Hematopoietic multipotent progenitor cell treated with erythropoietin and hydrocortisone succinate and interleukin-3 and kit ligand, for 15 days (in vitro differentiated cells): ENCODE results near the gene OR9Q1.

Experiments
- DNase-seq: peaks from one replicate; pipeline ENCODE4 v3.0.0-alpha.2; 2015; ENCODE audit warnings: low spot score

OR9Q1 gene

DNA sequence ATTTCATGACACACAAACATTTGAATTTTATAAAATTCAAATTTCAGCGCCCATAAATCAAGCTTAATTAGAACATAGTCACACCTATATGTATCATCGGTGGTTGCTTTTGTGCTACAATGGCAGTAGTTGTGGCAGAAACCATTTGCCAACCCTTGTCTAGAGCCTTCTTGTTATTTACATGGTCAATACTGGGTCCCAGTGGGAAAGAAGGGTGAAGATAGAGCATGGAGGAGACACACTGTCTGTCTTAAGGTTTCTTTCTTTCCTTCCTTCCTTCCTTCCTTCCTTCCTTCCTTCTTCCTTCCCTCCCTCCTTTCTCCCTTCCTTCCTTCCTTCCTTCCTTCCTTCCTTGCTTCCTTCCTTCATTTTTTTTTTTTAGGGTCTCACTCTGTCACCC lies 10.8 kb downstream of the OR9Q1 start:
- no peak for DNase-seq

DNA sequence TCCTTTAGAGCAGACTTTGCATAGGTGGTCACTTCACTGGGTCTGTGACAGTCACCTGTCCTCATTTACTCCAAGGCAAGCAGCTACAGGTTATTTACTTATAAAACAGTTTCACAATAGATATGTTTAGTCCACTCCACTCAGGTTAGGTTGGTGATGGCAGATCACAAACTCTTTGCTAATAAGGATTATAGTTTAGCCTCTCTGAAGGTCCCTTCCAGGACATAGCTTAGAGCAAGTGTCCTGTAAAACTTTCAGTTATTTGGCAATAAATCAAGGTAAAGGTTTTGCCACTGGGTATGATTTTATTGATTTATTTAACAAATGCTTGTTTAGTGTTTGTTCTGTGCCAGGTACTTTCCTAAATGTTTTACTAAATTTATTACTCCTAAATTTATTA lies 15.9 kb downstream of the OR9Q1 start:
- no peak for DNase-seq

DNA sequence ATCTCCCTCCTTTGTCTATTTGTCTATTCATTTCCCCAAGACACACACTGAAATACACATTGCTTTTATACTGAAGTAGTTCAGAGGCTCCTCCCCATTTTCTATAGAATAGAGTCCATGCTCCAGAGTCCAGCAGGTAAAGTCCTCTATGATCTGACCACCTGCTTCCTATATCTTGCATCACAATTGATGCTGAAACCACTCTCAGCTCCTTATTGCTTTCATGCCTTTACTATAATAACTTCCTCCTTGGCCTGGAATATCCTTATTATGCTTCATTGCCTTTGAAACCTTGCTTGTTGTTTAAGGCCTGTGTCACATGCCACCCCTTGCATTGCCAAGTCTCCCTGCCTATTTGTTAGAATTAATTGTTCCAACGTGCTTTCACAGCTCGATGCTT lies 19.7 kb downstream of the OR9Q1 start:
- no peak for DNase-seq

DNA sequence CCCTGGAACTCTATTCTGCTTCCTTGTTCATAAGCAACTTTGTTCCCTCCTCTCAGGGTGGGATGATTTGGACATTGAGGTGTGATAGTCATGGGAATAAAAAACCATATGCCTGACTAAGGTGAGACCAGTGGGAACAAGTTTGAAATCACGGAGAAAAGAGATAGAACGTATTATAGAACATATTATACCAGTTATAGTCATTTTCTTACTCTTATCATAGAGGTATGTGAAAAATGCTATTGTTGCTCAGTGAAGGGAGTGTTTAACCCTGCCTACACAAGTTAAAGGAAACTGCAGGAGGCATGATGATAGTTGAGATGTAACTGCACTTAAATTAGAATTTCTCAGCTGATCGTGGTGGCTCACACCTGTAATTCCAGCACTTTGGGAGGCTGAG lies 22.6 kb downstream of the OR9Q1 start:
- no peak for DNase-seq

DNA sequence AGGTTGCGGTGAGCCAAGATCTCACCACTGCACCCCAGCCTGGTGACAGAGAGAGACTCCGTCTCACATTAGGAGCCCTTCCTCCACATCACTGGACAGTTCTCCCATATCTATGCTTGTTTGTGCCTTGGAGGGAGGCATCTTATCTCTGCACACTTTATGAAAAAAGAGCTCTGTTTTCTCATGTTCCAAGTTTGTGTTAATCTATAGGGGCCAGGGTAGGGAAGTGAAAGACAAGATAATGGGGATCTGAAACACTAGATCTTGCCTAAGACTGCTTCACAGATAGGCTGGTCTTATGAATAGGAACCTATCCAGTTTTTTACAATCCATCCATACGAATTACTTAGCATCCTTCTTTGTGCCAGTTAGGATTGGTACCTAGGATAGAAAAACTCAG lies 24.1 kb downstream of the OR9Q1 start:
- DNase-seq = no peak

DNA sequence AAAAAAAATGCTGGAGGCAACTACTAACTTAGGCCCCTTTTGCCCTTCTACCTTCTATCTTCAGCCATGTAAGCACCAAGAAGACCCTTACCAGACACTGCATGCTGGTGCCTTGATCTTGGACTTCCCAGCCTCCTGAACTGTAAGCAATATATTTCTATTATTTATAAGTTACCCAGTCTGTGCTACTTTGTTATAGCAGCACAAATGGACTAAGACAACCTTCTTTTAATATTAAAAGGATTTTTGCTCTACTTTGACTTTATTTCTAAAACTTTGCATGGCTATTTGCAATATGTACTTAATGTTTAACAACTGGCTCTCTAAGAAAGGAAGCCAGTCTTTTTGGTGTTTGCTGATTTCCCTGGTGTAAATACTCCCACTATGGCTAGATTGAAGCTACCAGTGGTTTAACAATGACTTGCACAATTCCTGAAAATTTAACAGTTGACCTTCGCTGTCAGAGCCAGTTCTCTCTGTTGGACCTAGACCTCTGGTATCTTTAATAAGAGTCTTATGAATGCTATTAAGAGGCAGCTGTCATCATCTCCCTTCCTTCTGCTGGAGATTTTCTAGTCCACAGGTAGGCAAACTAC lies 32.2 kb downstream of the OR9Q1 start:
- DNase-seq = no peak

DNA sequence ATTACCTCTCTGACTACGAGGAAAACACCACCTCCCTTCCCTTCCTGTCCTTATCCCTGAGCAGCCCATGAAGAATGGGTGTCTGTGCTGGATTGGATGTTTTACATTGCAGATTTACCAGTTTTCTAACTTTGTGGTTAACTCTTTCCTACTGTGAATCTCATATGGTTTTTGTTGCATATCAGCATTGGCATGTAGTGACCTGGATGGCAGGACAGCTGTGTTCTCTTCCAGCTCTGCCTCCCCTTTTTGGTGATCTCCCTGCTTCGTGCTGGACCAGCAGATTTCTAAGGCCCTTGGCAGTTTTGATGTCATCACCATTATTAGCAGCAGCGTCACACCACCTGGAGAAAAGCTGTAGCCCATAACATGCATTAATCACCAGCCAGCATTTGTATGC lies 33.8 kb downstream of the OR9Q1 start:
- no peak for DNase-seq

DNA sequence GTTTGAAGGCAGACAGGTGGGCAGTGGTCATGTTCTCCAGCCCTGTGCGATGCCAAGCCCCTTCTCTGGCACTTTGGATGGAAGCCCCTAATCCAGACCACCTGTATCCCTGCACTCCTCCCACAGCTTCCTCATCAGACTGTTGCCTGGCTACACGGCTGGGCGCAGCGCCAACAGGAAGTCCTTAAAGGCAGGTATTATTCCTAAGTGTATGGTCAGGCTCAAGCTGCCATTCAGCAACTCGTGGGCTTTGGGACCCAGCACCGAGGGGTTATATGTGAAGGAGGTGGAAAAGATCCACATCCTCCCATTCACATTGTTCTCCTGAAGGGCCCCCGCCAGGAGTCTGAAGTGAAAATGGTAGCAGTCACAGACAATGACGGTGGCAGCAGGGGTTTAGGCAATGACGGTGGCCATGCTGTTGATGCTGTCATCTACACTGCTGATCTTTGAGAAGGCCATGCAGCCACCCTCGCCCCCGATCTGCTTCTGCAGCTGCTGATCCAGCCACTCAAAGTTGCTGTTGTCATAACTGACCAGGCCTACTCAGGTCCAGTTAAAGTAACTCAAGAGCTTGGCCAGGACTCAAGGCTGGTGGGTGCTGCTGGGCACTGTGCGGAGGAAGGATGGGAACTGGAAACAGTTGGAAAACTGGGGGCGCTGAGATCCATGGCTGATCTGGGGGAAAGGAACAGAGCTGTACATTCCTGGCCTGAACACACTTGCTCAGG lies 34.8 kb downstream of the OR9Q1 start:
- no peak for DNase-seq

DNA sequence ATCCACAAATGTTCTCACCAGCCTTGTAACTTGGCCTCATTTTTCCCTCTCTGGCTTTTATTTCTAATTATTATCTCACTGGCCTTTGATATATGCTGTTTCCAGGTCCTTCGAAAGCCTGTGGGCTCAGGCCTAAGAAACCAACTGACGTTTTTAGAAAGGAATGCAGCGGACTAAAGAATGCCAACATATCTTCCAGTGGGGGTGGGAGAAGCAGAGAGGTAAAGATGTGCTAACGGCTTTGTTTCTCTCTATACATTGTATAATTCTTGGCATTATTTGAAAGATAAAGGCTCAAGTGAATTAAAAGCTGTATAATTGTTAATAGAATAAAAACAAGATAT lies 35.3 kb downstream of the OR9Q1 start:
- DNase-seq = no peak

DNA sequence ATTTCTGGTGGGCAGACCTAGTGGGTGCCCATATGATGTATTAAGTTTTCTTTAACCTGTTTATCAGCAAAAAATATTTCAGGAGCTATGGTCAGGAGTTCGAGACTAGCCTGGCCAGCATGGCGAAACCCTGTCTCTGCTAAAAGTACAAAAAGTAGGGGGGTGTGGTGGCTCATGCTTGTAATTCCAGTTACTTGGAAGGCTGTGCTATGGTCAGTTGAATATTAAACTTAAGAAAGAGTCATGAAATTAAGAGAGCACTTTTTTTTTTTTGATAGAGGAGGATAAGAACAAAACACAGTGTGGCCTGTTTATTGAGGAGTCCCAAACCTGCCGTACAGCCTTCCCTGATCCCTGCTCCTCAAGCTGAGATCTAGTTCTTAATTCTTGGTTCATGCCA lies 36.9 kb downstream of the OR9Q1 start:
- no peak for DNase-seq

DNA sequence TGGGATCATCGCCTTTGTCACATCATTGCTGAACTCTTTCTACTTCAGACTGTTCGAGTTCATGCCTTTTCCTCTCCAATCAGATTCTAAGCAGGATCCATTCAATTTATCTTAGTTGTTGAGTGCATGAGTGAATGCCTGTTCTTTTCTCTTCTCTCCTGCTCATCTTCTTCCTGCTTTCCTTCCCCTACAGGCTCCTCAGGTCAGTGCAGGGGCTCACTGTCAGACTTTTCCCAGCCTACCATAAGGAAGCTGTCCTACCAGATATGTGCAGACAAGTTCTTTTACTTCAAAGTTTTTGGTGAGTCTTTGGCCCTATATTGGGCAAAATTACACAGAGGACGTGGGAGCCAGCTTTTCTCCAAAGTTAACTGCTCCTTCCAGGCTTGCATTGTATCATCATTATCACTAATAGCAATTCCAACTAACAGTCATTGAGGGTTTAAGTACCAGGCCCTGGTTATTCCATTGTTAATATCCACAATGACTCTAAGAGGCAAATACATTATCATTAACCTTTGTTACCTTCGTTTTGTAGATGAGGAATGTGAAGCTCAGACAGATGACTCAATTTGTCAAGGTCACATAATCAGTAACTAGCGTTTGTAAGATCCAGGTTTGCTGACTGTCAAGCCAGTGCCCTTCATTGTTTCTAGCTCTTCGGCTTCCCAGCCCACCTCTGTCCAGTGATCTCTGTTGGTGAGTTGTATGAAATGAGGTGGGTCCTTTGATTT lies 37.4 kb downstream of the OR9Q1 start:
- no peak for DNase-seq

DNA sequence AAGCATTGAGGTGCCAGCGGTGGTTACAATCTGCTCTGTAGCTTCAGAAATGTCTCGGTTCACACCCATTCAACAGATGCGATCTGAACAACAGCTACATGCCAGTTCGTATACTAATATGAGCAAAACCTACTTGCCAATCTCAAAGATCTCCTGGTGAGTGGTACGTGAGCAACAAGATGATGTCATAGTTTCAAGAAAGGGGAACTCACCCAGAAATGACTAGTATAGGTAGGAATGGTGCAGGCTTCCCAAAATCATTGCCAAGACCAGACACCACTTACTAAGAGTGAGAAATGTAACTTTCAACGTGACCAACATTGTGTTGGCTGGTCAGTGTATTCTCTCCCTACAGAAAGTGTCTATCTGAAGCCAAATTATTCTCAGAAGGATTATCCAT lies 38.1 kb downstream of the OR9Q1 start:
- DNase-seq = no peak

DNA sequence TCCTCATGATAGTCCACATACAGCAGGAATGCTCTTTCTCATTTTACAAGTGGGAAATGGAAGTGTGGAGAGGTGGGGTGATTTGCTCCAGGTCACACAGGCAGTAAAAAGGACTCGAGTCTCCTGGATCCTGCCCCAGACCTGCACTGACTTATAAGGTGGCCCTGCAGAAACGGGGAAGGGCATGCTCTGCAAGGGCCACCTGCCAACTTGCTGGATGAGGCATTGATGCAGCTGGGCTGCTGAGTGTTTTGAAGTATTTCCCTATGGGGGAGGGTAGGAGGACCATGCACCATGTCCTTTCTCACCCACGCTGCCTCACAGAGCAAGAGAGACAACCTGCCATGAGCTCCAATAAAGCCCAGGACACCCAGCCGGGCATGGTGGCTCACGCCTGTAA lies 44.0 kb downstream of the OR9Q1 start:
- no peak for DNase-seq

DNA sequence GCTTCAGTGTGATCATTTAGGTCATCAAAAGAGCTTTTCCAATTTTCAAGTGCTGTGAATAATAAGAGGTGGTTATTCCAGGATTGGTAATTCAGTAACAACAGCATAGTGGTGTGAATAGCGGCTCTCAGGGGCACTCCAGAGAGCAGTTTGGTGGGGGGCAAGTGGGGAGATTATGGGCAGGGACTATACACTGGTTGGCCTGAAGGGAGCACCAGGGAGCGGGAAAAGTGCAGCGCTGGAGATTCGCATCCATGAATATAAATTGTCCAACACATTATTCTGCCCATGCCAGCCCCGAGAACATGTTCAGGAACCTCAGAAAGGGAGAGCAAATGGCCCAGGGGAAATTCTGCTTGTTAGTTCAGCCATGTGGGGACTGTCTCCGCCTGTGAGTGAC lies 45.0 kb downstream of the OR9Q1 start:
- no peak for DNase-seq

DNA sequence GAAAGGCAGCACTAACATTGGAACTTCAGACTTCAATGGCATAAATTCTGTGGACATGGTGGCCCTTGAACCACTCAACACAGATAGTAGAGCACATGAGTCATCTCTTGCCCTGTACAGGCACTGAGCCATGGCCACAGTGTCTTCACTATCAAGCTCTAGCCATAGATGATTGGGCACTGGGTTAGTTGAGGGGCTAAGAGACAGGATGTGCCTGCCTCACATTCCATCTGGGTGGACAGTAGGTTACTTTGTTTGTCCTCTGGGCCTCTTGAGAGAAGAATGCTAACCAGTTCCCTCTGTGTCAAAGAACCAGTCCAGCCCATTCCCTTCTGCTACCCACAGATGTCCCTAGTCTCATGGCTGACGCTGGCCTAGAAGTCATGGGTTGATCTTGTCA lies 46.9 kb downstream of the OR9Q1 start:
- no peak for DNase-seq

DNA sequence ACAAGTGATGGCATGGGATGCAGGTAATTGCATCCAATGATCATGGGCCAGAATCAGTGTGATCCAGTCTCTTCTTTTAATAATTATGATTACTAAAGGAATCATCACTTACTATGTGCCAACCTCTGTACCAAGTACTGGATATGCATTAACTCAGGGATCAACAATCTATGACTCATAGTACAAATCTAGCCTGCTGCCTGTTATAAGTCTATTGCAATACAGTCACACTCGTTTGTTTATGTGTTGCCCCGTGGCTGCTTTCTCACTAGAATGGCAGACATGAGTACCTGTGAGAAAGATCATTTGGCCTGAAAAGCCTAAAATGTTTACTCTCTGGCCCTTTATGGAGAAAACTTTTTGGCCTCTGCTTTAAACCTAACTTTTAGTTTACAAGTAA lies 52.1 kb downstream of the OR9Q1 start:
- DNase-seq = no peak

DNA sequence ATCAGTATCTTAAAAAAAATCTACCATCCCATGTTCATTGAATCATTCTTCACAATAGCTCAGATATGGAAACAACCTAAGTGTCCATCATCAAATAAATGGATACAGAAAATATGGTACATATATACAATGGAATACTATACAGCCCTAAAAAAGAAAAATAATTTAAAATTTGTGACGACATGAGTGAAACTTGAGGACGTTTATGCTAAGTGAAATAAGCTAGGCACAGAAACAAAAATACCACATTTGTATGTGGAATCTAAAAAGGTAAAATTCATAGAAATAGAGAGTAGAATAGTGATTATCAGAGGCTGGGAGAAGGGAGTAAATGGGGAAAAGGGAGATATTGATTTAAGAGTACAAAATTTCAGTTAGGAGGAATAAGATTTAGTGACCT lies 62.8 kb downstream of the OR9Q1 start:
- DNase-seq = no peak

DNA sequence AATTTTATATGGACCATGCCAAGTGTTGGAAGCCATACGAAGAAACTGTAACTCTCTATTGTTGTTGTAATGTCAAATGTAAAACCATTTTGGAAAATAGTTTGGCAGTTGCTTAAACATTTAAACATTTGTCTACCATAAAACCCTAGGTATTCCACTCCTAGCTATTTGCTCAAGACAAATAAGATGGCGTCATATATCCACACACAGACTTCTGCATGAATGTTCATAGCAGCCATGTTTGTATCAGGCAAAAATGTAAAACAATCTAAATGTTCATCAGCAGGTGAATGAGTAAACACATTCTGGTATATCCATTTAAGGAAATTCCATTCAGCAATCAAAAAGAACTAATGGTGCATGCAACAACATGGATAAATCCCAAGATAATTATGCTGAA lies 73.8 kb downstream of the OR9Q1 start:
- no peak for DNase-seq

DNA sequence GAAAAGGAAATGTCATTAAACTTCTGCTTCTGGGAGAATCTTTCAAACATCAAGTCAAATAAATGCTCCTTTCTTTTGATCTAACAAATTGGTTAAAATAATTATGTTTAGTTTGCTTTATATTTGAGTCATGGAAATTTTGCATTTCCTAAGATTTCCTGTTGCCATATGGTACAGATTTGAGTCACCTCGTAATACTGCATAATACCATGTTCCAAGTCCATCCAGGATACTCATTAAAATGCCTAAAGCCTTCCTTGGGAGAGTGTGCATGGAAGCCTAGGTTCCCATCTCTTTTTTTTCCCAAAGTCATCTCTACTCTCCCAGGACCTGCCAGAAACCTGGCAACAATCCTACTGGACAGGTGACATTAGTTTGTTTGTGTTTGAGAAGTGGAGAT lies 97.4 kb downstream of the OR9Q1 start:
- no peak for DNase-seq

DNA sequence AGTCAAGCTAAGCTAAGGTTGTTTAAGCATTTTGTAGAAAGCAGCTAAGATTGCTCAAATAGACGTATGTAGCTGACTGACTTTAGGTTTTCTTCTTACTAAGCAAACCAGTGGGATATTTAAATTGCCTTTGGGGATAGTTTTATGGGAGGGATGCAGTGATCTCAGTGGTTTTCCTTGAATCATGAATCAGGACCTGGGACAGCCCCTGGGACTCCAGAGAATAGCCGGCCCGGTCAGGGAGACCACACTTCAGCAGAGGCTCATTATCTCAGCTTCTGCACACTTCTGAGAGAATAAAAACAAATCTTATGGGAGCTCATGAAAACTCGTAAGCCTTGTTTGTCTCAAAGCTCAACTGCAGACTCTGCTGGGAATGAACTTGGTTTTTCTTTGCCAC lies 101.8 kb downstream of the OR9Q1 start, which contains the start of gene OR9I1:
TSS of gene OR9I1 (minus strand) at position 62 of the 400 bp plus-strand sequence. CDS start 6,086 bp downstream, outside the sequence.
- DNase-seq = no peak

DNA sequence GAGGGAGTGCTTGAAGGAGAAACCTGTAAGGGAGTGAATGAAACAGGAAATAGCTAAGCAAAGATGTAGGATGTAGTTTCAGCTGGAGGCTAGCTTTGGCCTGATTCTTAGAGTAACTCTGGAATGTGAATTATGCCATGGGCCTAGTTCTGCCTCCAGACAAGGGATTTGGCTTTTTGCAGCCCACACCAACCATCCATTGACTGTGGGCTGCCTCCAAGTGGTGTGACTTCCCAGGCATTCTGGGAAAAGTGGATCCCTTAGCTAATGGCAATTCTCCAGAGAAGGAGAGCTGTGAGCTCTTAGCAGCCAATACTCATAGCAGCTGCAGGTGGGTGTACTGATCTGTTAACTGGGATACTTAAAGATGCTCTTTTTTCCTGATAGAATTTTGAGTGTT lies 103.7 kb downstream of the OR9Q1 start:
- no peak for DNase-seq

DNA sequence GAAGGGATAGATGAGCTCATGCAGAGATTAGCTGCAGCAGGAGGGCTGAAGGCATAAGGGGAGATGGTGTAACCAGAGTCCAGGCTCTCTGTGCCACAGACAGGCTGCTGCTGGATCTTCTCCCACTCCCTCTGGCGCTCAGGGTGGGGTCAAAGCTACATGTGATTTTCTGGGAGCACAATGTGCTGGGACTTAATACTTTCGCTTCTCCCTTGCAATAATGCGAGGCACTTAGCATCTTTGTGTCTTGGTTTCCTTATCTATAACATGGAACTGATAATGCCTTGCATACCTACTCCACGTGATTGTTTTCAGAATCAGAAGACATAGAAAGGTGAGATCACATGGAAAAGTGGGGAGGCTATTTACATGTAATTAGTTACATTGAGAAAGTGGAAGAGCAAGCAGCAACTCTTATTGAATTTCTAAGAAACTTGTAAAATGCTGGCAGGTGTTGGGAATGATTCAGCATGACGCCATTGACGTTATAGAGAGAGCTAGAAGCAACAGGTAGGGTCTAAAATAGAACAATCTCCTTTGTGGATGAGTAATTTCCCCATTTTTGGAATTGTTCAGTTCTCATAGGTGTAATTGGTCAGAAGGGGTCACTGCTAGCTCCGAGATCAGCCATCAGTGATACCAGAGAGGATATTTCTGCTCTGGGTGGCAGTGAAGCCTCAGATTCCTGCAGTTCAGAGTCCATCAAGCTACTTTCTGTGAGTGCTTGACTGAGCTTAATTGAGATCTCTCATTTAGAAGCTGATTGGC lies 109.8 kb downstream of the OR9Q1 start:
- no peak for DNase-seq

DNA sequence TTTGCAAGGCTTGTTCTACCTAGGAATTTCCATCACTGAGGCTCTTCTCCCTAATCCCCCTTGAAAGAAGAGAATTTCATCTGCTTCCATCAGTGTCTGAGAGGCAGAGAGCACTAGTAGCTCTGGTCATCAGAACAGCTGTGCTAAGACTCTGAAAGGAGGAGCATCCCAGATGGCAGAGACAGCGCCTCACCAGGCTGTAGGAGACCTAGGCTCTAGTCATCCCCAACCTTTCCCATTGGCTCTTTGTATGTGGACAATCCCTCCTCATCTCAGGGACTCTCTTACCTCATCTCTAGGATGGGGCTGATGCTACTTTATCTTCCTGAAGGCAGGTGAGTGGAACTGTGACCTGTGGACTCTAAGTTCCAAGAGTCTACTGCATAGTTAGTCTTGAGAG lies 110.5 kb downstream of the OR9Q1 start:
- DNase-seq = no peak
